Hepatocyte (in vitro differentiated cells): ENCODE data around the gene LILRA2.
"Not testable (repeated sequence)": the region's sequence is repeated elsewhere in the genome, so short reads cannot be mapped to it uniquely, and the experiment has no call there.

Source experiments
- CTCF ChIP-seq: fragments of 200-600 bp; sonication (generic); IDR thresholded peaks from 2 replicates; pipeline ENCODE4 v1.5.1; 2016; ENCODE audit warnings: antibody characterized with exemption, mild to moderate bottlenecking; ENCODE audit not compliant: poor library complexity
- EZH2 ChIP-seq: fragments of 200-600 bp; sonication (generic); IDR thresholded peaks from 2 replicates; pipeline ENCODE4 v1.6.1; 2016; ENCODE audit warnings: antibody characterized with exemption, mild to moderate bottlenecking, borderline replicate concordance

GRCh38 chr19:54593931-54594626 is 20.5 kb downstream of the LILRA2 start:
- TF ChIP-seq CTCF, EZH2: not testable (repeated sequence)
